GM18517 (cell line): Measurements from ENCODE around the gene SRSF3.

Experiments
- ATAC-seq: cut with Tn5 transposase; IDR thresholded peaks from one replicate; pipeline ENCODE4 v1.9.1; 2021; ENCODE audit warnings: mild to moderate bottlenecking, moderate library complexity; ENCODE audit not compliant: unreplicated experiment

SRSF3 gene

DNA sequence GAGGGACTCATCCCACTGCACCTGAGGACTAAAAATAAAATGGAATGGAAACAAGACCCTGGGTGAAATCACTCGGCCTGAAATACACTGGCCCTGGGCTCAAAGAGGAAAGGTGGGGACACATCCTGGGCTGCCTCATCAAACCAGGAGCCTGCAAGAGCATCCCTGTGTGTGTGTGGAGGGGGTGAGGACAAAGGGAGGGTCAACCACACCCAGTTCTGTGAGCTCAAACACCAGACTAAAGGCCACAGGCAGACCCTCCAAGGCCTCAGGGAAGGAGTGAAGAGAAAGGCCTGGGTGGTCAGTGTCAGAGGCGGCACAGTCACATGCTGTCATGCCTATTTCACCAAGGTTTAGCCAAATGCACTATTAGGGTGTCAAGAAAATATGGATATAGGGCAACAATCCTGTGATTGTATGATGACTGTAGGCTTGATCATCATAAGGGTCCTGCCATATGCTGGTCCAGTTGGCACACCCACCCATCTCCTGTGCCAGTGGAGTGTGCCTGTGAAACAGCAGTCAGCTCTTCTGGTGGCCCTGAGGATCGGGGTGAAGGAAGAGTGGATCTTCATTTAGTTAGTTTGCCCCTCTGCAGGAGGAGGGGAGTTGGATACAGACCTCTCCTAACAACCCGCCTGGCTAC lies 28.9 kb downstream of the SRSF3 start:
- ATAC-seq = no peak

DNA sequence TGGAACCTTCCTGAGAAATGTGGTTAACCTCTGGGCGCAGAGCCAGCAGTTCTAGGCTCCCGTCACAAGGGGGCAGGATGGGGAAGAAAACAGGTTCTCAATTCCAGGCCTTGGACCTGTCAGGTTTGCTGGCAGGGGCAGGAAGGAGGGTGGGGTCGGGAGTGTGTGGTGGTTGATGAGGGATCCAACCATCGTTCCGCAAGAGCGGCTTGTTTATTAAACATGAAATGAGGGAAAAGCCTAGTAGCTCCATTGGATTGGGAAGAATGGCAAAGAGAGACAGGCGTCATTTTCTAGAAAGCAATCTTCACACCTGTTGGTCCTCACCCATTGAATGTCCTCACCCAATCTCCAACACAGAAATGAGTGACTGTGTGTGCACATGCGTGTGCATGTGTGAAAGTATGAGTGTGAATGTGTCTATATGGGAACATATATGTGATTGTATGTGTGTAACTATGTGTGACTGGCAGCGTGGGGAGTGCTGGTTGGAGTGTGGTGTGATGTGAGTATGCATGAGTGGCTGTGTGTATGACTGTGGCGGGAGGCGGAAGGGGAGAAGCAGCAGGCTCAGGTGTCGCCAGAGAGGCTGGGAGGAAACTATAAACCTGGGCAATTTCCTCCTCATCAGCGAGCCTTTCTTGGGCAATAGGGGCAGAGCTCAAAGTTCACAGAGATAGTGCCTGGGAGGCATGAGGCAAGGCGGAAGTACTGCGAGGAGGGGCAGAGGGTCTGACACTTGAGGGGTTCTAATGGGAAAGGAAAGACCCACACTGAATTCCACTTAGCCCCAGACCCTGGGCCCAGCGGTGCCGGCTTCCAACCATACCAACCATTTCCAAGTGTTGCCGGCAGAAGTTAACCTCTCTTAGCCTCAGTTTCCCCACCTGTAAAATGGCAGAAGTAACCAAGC lies 29.6 kb downstream of the SRSF3 start:
- ATAC-seq = no peak

DNA sequence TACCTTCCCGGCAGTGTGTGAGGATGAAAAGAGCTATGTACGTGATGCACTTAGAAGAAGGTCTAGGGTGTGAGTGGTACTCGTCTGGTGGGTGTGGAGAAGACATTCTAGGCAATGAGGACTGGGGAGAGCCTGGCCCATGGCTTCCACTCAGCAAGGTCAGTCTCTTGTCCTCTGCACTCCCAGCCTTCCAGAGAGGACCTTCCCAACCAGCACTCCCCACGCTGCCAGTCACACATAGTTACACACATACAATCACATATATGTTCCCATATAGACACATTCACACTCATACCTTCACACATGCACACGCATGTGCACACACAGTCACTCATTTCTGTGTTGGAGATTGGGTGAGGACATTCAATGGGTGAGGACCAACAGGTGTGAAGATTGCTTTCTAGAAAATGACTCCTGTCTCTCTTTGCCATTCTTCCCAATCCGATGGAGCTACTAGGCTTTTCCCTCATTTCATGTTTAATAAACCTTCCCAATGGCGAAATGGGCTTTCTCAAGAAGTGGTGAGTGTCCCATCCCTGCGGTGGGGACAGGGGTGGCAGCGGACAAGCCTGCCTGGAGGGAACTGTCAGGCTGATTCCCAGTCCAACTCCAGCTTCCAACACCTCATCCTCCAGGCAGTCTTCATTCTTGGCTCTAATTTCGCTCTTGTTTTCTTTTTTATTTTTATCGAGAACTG lies 30.4 kb downstream of the SRSF3 start:
- no peak for ATAC-seq

DNA sequence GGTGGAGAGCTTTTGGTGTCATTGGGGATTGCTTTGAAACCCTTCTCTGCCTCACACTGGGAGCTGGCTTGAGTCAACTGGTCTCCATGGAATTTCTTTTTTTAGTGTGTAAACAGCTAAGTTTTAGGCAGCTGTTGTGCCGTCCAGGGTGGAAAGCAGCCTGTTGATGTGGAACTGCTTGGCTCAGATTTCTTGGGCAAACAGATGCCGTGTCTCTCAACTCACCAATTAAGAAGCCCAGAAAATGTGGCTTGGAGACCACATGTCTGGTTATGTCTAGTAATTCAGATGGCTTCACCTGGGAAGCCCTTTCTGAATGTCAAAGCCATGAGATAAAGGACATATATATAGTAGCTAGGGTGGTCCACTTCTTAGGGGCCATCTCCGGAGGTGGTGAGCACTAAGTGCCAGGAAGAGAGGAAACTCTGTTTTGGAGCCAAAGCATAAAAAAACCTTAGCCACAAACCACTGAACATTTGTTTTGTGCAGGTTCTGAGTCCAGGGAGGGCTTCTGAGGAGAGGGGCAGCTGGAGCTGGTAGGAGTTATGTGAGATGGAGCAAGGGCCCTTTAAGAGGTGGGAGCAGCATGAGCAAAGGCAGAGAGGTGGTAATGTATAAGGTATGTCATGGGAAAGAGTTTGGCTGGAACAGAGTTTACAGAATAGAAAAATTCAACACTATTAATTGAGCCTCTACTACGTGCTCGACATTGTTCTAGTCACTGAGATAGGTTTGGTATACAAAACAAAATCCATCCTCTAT lies 31.2 kb downstream of the SRSF3 start:
- no peak for ATAC-seq

DNA sequence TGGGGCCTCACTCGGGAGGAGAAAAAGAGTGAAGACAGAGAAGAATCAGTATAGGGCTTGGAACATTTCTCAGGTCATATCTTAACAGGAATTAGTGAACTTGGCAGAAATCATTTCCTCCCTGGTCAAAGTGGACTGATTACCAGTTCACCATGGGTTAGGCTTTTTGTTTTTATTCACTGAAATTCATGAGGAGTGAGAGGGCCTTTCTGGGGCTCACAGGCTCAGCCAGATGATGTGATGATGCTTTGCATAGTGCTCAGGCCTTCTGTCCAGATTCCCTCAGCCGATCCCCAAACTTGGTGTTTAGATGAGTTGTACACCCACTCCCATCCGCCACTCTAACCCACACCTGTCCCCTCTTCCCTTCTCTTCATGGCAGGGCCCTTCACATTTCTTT lies 32.5 kb downstream of the SRSF3 start:
- ATAC-seq = no peak

DNA sequence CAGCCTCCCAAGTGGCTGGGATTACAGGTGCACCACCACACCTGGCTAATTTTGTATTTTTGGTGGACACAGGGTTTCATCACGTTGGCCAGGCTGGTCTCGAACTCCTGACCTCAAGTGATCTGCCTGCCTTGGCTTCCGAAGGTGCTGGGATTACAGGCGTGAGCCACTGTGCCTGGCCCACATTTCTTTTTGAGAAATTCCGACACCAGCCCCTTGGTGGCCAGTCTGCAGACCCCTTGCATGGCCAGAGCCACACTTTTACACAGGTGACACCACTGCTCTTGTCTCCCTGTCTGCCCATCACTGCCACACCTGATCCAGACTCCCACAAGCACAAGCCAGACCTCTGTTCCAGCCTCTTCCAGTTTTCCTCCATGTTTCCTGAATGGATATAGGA lies 33.0 kb downstream of the SRSF3 start:
- no peak for ATAC-seq

DNA sequence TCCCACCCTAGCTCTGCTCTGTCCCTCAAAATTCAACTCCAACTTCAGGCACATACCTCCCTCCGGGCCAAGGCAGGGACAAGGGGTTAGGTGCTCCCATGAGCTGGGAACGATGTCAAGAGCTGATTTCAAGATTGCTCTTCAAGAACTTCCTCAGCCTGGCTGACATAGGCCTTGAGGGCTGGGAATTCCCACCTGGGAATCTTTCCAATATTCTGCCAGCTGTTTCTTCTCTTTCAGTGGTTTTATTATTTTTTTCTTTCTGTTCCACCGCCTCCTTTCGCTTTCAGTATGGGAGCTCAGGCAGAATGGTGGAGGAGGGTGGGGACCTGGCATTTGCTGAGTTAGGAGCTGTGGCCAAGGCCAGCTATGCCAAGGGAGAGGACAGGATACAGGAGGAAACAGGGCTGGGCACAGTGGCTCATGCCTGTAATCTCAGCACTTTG lies 33.7 kb downstream of the SRSF3 start:
- ATAC-seq = no peak

DNA sequence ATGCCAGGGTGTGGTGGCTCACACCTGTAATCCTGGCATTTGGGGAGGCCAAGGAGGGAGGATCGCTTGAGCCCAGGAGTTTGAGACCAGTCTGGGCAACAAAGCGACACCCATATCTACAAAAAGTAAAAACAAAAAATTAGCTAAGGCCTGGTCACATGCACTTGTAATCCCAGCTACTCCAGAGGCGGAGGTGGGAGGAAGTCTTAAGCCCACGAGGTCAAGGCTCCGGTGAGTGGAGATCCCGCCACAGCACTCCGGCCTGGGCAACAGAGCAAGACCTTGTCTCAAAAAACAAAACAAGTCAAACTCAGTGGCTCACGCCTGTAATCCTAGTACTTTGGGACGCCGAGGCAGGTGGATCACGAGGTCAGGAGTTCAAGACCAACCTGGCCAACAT lies 35.6 kb downstream of the SRSF3 start:
- ATAC-seq = no peak

DNA sequence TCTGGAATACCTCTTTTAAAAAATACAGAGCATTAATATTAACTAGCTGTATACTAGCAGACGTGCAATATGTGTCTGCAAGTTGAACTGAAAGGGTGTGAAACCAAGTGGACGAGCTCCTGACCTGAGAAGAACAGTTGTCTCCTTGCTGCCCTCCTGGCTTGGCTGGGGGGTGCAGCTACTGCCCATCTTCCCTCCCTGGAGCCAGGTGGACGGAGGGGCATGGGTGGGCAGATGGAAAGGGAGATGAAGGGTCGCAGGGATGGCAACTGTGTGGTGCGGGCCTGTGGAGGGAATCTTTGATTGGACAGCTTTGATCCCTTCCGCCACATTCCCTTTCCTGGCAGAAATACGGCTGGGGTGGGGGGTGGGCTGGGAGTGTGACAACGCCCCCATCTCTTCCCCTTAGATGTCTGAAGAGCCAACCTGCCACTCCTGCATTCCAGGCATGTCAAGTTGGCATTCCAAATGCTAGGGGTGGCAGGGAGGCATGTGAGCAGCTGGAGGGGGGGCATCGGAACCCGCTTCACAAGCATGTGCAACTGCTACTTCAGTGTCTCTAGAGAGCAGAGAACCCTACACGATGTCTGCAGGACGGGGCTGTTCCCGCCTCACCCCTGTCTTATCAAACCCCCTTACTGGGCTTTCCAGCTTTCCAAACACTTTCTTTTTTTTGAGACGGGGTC lies 37.3 kb downstream of the SRSF3 start:
- ATAC-seq = no peak

DNA sequence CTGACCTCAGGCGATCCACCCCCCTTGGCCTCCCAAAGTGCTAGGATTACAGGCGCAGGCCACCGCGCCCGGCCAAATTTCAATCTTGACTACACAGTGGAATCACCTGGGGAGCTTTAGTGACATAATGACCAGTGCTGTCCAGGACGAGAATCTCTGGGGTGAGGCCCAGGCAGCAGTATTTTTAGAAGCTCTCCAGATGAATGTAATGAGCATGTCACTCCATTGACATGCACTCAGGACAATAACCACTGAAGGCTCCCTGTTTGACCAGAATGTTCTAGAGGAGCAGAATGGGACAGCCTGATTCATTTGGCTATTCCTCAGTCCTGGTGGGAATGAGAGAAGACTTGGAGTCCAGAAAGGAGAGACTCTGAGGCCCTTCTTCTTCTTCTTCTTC lies 39.2 kb downstream of the SRSF3 start:
- no peak for ATAC-seq

DNA sequence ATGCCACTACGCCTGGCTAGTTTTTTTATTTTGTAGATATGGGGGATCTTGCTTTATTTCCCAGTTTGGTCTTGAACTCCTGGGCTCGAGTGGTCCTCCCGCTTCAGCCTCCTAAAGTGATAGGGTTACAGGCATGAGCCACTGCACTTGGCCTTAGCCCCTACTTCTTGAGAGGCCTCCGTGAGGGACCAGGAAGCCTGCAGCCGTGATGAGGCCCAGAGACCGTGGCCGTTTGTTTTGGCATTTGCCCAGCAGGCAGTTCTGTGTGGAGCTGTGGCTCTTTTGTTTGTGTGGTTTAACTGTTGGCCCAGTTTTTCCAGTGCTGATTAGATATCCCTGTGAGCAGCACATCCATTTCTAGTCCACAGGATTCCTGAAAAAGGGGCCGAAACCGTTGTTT lies 39.8 kb downstream of the SRSF3 start:
- no peak for ATAC-seq

DNA sequence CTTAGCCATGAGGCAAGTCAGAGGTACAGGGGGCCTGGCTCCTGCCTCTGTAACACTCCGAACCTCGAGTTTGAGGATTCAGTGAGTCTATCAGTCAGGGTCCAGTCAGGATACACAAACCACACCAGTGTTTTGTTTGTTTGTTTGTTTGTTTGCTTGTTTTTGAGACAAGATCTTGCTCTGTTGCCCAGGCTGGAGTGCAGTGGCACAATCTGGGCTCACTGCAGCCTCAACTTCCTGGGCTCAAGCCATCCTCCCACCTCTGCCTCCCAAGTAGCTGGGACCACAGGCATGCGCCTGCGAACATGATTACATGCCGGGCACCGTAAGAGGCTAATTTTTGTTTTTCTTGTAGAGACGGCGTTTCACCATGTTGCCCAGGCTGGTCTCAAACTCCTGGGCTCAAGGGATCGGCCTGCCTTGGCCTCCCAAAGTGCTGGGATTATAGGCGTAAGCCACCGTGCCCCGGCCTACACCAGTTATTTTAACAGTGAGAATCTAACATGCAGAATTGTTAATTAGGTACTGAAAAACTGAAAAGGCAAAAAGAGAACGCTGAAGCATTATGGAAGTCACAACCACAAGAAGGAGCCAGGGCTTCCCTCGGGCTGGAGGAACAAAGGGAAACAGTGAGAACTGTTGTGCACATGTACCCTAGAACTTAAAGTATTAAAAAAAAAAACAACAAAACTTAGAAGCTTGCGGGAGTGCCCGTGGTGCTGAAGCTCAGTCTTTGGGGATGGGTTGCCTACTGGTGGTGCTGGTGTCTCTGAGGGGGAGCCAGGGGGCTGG lies 40.4 kb downstream of the SRSF3 start:
- no peak for ATAC-seq

DNA sequence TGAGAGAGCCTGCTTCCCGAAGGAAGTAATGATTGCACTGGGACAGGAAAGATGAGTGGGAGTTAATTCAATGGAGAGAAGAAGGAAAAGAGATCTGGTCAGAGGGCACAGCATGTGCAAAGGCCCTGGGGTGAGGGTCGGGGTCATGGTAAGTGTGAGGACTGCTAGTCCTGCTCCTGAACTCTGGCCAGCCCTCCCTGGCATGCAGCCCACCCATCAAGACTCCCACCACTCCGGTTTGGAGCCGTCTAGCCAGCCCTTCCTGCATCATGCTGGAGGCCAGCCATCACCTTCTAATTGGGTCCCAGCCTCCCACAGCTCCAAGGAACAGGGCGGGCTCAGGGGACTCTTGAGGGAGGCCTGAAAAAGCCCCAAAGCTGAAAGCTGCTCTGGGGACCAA lies 42.1 kb downstream of the SRSF3 start:
- no peak for ATAC-seq

DNA sequence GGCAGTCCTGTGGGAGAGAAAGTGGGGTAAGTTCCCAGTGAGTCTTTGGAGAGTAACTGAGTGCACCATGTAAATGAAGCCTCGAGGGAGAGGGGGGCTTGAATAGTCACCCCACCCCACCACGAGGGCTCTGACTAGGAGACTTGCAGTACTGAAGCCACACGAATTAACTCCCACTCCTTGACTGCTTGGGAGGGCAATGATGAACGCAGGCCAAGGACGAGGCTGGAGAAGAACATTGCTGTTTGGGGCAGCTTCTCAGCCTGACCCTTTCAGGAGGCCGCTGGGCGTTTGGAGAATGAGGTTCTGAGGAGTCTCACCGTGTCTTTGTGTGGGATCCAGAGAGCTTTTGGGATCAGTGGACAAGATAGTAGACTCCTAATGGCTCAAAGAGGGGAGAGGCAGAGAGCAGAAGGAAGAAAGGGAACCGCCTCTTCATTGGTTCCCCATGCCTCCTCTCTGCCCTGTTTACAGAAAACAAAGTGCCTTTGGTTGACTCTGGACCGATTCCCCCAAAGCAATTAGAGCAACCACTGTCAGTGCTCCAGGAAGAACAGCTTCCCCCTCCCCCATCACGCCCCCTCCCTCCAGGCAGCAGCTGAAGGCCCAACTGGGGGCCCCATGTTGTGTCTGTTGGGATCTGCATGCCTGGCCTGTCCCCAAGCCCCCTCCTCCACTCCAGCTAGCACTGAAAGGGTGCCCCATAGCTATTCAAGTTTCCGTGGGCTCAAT lies 42.7 kb downstream of the SRSF3 start:
- no peak for ATAC-seq

DNA sequence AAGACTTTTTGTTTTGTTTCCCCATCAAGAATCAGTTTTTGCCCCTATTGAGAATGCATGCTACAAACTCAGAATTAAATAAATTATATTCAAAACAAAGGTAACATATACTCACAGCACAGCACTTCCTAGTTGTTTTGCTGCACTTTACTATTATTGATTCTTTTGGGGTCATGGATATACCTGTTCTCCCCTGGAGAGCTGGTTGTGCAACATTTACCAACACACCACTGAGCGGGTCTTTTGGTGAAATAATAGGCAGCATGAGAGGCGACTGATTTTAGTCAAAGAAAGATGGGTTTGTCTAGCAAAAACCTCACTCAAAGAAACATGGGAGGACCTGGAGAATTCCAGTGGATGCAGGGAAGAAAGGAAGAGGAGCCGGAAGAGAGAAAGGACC lies 44.4 kb downstream of the SRSF3 start:
- no peak for ATAC-seq

DNA sequence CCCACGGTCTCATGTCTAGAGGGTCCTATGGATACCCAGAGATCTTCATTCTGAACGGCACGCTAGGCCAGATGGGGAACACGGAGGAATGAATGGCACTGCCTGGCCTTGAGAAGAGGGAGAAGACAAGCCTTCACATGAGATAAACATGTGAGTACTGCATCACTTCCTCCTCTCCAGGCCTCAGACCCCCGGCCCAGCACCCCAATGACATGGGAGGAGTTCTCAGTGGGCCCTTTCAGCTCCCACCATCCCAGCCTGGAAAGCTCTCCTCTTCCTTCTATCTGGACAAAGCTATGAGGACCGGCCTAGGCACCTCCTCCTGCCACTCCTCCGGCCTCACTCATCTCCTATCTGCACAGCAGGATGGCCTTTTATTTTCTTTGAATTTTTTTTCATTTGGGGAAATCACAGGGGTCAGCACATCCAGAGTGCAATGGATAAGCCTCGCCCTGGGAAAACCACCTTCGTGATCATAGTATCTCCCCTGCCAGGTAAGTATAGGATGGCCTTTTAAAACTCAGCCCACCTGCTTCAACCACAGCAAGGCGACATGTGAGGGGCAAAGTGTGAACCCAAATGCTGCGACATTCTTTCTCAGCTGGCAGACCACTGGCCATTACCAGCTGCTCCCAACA lies 45.1 kb downstream of the SRSF3 start:
- no peak for ATAC-seq

DNA sequence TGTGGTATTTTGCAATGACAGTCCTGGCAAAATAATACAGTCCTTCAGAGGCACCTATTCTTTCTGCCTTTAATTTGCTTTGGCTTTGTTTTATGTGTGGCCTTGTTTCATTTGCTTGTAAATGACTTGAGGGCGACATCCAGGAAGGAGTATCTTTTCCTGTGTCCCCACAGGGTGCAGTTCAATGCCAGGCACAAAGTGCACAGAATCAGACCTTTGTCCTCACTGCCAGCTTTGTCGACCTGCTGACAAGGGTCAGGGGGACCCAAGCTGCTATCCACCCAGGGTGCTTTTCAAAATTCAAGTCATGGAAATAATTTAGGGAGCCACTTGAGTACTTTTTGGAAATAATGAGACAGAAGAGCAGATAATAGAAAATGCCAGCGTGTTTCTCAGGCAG lies 47.4 kb downstream of the SRSF3 start:
- ATAC-seq = no peak
